Hematopoietic multipotent progenitor cell (in vitro differentiated cells): Measurements from ENCODE around the gene SGSH. TPM values are rescaled to one million over a fixed set of nuclear protein-coding genes. Genes with fewer than 3 reads are reported as not detected.

Experiments used
- DNase-seq, 3 donors: peaks; one replicate each; pipeline ENCODE4 v3.0.0-alpha.2; 2011 to 2015; ENCODE audit warnings: low read depth in 2 of 3, low spot score in 2 of 3
- total RNA-seq: library from RNA; depleted of rRNA; stranded (reverse); fragments of >200 nt; gene quantifications from one replicate; pipeline ENCODE4 v1.2.3, GENCODE V29; 2012

The SGSH gene
- total RNA-seq, 1 donor = 0.81 TPM

DNA sequence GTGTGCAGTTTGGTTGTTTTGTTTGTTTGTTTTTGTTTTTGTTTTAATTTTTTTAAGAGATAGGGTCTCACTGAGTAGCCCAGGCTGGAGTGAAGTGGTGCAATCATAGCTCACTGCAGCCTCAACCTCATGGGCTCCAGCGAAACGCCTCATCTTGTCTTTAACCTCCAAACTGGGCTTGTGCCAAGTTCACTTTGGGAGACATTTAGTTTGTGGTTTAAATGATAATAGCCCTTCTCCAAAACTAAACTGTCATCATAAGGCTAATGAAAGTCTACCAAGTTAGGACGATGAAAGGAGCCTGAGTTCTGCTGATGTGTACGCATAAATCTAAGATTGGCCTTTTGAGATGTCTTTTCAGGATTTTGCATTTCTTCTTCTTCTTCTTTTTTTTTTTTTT is 56.8 kb downstream of the SGSH start:
- peak in 2 of 3 donors; percentile 14 to 33 for DNase-seq

DNA sequence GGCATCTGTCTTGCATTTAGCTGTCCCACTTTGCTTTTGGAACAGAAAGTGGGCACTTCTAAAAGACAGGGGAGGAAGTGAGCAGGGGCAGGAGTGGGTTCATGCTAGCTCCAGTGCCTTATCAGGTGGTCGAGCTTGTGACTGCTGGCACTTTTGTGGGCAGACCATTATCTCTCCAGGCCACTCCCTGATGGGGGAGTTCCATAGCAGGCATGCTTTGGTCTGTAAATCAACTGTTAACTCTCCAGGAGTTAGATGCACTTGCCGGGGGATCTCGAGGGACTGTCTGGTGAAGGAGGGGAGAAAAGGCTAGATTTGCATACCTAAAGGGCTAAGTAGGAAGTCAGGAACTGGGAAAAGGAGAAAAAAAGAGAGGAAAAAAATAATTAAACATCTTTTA is 59.6 kb downstream of the SGSH start:
- peak in 2 of 3 donors; percentile 33 to 45 for DNase-seq

Other genes with a start within 250 kb of the SGSH start
- 14.0 TPM for gene TBC1D16, start 184.5 kb downstream of the SGSH start, total RNA-seq
- 2.4 TPM for gene CCDC40, start 183.7 kb downstream of the SGSH start, total RNA-seq
- gene GAA, start 118.8 kb downstream of the SGSH start, total RNA-seq = 46.6 TPM
- 91.0 TPM for gene EIF4A3, start 73.2 kb downstream of the SGSH start, total RNA-seq
- not detected for gene CARD14, start 50.3 kb downstream of the SGSH start, total RNA-seq
- gene SLC26A11, start 94 bp upstream of the SGSH start, total RNA-seq = 0.27 TPM
- gene RNF213, start 40.5 kb upstream of the SGSH start, total RNA-seq = 142 TPM
- 15.1 TPM for gene ENDOV, start 194.8 kb upstream of the SGSH start, total RNA-seq